GM12801 (cell line): ENCODE measurements around the gene PRDM16.

Experiments used
- CTCF ChIP-seq: IDR thresholded peaks from one replicate; pipeline ENCODE4 v1.5.1; 2011; ENCODE audit warnings: control low read depth; ENCODE audit not compliant: insufficient read length; ENCODE audit errors: extremely low read depth

The PRDM16 gene

DNA sequence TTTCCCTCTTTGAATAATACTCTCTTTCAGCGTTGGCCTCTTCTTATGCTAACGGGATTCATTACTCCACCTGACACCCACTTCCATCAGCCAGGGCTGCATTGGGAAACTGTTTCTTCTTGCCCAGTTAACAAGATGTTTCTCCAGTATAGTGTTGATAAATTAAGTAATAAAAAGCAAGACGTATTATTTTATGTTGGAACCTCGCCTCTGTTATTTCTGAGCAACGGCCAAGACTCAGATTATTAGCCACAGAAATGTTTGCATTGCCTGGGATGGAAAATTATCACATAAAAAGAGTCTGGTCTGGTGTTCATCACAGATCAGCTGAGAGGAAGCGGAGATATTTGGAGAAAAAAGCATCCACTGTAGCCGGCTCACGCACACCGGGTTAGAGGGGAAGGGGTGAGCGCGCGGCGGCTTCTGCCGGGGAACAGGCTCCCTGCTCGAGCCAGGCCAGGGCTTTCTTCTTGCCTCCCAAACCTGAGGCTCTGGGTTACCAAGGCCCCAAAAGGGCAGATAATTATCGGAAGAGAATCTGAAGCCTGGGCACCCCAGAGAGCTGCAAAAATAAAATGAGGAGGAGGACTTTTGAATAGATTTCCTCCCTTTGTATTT is 189.5 kb downstream of the PRDM16 start:
- TF ChIP-seq CTCF, result no peak

GRCh38 chr1:3259020-3259419 is 190.0 kb downstream of the PRDM16 start:
- TF ChIP-seq CTCF, result no peak

DNA sequence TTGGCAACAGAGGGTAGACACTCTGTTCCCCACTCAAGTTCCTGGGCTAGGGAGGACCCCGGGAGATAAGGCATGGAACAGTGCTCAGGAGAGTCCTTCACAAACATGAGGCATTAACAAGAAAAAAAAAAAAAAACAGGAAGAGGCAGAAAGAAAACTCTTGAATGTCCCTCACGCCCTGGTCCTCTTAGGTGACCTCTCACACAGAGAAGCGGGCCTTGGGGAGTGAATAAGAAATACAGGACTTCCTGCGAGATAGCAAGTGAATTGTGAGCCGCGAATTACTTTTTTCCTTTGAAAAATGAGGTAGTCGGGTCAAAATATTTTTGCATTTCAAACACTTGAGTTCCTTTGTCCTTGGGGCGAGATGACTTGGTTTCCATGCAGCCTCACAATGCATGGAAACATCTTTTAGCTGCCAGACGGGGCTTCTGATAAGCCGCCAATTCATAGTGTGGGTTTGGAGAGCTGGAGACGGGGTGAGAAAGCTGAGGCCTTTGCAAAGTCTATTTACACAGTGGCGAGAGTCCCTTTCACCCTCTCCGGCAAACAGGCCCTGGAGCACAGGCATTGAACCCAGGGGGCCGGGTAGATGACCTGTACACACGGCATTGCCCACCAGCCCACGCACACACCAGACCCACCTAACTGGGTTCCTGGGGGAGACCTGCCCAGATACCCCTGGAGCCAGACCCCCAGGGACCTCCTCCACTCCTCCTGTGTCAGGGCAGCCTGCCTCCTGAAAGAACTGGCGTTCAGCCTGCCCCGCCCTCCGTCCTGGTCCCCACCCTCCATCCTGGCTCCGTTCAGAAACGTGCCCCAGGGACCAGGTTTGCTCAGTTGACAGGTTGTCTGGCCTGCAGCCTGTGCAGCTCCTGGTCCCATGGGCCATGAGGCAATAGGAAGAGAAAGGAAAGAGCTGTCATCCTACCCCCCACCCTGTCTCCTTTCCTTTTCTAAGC is 192.3 kb downstream of the PRDM16 start:
- TF ChIP-seq CTCF, result no peak

GRCh38 chr1:3261969-3262579 is 193.1 kb downstream of the PRDM16 start:
- TF ChIP-seq CTCF, result no peak

DNA sequence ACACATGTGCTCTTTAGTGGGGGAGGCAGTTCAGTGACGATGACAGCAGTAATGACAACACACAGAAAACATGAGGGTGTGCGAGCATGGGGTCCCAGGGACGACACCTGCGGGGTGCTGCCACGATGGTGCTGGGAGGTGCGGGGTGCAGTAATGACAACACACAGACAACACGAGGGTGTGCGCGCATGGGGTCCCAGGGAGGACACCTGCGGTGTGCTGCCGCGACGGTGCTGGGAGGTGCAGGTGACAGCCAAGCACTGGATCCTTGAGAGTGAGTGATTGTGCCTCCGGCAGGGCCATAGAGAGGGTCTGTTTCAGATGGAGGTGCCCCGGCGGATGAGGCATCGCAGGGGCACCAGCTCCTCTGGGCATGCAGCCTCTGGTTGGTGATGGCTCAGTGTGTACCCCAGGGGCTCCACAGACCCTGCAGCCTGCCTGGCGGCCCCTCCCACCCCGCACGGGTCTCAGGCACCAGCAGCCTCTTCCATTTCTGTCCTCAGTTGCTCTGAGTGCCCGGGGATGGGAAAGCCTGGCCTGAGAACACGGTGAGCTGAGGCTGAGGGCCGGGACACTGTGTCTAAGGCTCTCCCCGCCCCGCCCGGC is 193.8 kb downstream of the PRDM16 start:
- no peak for TF ChIP-seq CTCF

GRCh38 chr1:3263790-3264189 is 194.8 kb downstream of the PRDM16 start:
- TF ChIP-seq CTCF, result no peak

GRCh38 chr1:3264456-3264855 is 195.5 kb downstream of the PRDM16 start:
- TF ChIP-seq CTCF, result no peak
